Stimulated activated memory B cell treated with anti-CD40 and anti-IgM and Interleukin-4, amounts not matched to agents 10 μg/mL and 1 μg/mL and 100 μg/mL, for 72 hours (primary cell): ENCODE measurements around the gene SPDYE2B.
"Not testable (repeated sequence)": the region's sequence is repeated elsewhere in the genome, so short reads cannot be mapped to it uniquely, and the experiment has no call there.

Experiments used
- ATAC-seq: fragments of 150-1000 bp; cut with Tn5 transposase; 2 replicates; pipeline ENCODE4 v1.10.0; 2021
- H3K27ac Mint-ChIP-seq: one replicate; pipeline ENCODE4 v1.8.0; 2022; ENCODE audit warnings: mild to moderate bottlenecking, mixed read lengths
- H3K27me3 Mint-ChIP-seq: one replicate; pipeline ENCODE4 v1.8.0; 2022; ENCODE audit warnings: mixed read lengths
- H3K36me3 Mint-ChIP-seq: one replicate; pipeline ENCODE4 v1.8.0; 2022; ENCODE audit warnings: mixed read lengths
- H3K4me1 Mint-ChIP-seq: one replicate; pipeline ENCODE4 v1.8.0; 2022; ENCODE audit warnings: mixed read lengths
- H3K4me3 Mint-ChIP-seq: one replicate; pipeline ENCODE4 v1.8.0; 2022; ENCODE audit warnings: mild to moderate bottlenecking, moderate library complexity, mixed read lengths
- H3K9me3 Mint-ChIP-seq: one replicate; pipeline ENCODE4 v1.8.0; 2022; ENCODE audit warnings: mixed read lengths

SPDYE2B gene

DNA sequence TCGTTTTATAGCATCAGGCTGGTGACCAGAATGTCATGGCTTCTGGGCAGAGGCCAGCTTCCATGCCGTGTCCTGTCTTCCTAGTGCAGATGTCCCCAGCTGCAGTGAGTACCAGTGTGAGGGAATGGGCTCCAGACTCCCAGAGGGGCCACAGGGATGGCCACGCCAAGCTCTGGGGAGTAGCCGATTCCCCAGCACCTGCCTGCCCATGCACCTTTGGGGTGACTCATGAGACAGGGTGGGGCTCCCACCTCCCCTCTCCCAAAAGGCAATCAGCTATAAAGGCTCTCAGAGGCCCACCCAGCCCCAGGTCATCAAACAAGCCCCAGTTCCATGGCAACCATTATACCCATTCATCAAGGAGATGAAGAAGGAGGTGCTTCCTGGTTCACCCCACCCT is at the start of gene SPDYE2B:
SPDYE2B (plus strand) TSS at position 396 of the 400 bp plus-strand sequence. CDS start 2,030 bp downstream, outside the sequence.
- H3K9me3 Mint-ChIP-seq, H3K27ac Mint-ChIP-seq, H3K4me3 Mint-ChIP-seq, H3K4me1 Mint-ChIP-seq, H3K36me3 Mint-ChIP-seq, H3K27me3 Mint-ChIP-seq, ATAC-seq: not testable (repeated sequence)

- H3K36me3 Mint-ChIP-seq, H3K9me3 Mint-ChIP-seq, H3K27ac Mint-ChIP-seq, H3K4me3 Mint-ChIP-seq, H3K4me1 Mint-ChIP-seq, H3K27me3 Mint-ChIP-seq: not testable (repeated sequence)
- ATAC-seq, result peak; percentile 4
Measured at GRCh38 chr7:102602317-102602716, 47.8 kb upstream of the SPDYE2B start.

DNA sequence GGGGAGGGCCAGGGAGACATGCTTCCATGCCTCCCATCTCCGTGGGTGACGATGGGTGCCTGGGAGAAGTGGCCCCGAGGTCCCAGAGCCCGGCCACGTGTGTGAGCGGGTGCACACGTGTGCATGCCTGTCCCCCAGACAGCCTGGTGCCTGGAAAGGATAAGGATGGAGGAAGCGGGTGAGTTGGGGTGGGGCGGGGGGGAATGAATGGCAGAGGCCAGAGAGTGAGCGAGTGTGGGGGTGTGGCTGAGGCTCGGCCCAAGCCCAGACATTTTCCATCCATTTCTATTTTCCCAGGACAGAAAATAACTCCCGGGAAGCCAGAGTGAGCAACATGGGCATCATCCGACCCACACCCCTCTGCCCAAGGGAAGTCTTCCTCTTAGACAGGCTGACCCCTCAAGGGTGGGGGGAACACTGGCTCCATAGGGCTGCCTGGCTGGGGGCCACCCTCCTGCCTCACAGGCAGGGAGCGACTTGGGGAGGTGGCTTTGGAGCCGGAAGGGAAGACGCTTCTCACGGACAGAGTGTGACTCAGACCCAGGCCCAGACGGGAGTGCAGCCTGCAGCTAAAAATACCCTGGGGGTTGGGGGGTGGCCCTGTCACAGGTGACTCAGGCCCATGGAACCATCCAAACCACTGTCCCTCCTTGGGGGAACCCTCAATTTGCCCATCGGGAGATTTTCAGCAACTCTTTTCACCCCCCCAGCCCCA is 45.5 kb upstream of the SPDYE2B start:
- not testable (repeated sequence) for H3K4me3 Mint-ChIP-seq, H3K4me1 Mint-ChIP-seq, H3K27ac Mint-ChIP-seq, H3K27me3 Mint-ChIP-seq, H3K36me3 Mint-ChIP-seq, H3K9me3 Mint-ChIP-seq
- peak; percentile 12 for ATAC-seq

GRCh38 chr7:102606848-102607247 is 43.3 kb upstream of the SPDYE2B start:
- H3K4me1 Mint-ChIP-seq, H3K27ac Mint-ChIP-seq, H3K4me3 Mint-ChIP-seq, H3K36me3 Mint-ChIP-seq, H3K27me3 Mint-ChIP-seq, ATAC-seq, H3K9me3 Mint-ChIP-seq: not testable (repeated sequence)

DNA sequence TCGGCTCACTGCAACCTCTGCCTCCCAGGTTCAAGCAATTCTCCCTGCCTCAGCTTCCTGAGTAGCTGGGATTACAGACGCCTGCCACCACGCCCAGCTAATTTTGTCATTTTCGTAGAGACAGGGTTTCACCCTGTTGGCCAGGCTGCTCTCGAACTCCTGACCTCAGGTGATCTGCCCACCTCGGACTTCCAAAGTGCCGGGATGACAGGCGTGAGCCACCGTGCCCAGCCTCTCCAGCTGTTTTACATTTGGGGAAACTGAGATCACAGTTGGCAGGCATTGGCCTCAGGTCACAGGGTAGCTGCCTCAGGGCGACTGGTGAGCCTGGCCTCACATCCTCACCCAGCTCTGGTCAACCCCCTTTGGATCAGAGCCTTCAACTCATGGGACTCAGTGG is 40.4 kb upstream of the SPDYE2B start:
- not testable (repeated sequence) for H3K36me3 Mint-ChIP-seq, H3K4me3 Mint-ChIP-seq, H3K4me1 Mint-ChIP-seq, H3K27ac Mint-ChIP-seq, H3K27me3 Mint-ChIP-seq, H3K9me3 Mint-ChIP-seq, ATAC-seq

DNA sequence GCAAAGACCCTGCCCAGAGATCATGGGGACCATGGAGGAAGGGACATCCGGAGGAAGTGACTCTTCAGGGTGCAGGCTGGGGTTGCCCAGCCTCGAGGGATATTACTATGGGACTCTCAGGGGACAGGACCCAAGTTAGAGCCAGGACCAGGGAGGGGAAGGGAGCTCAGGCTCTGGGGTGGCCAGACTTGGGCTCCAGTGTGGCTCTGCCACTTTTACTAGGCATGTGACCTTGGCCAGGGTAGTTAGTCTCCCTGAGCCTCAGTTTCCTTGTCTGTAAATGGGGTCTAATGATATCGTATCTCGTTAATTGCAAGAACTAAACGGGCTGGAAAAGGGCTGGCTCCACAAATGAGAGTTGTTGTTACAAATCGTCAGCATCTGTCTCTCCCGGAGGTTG is 39.7 kb upstream of the SPDYE2B start:
- H3K4me1 Mint-ChIP-seq, H3K4me3 Mint-ChIP-seq, H3K36me3 Mint-ChIP-seq, H3K27me3 Mint-ChIP-seq, ATAC-seq, H3K27ac Mint-ChIP-seq, H3K9me3 Mint-ChIP-seq: not testable (repeated sequence)

DNA sequence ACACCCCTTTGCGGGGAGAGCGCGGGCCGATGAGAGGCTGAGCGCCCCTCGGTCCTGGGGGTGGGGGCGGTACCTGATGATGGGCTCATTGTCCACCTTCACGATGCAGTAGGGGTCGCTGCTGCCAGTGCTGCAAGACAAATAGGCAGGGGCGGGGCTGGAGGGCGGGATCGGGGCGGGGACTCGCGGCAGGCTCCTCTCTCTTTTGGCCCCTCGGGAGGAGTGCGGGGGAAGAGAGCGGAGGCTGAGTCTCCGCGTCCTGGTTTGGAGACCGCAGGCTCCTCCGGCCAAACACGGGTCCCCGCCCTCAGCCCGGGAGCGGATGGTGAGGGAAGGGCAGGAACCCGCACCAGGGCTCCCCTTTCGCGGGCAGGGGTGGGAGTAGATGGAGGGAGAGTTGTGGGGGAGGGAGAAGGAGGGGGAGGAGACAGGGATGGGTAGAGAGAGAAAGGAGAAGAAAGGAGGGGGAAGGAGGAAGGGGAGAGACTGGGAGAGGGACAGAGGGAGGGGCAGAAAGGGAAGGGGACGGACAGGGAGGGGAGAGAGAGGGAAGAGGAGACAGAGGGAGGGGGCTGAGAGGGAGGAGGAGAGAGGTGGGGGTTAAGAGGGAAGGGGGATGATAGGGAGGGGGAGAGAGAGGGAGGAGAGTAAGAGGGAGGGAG is 39.0 kb upstream of the SPDYE2B start:
- not testable (repeated sequence) for H3K4me1 Mint-ChIP-seq, H3K27ac Mint-ChIP-seq, H3K4me3 Mint-ChIP-seq, H3K27me3 Mint-ChIP-seq, H3K36me3 Mint-ChIP-seq, H3K9me3 Mint-ChIP-seq
- peak; percentile 49 for ATAC-seq

DNA sequence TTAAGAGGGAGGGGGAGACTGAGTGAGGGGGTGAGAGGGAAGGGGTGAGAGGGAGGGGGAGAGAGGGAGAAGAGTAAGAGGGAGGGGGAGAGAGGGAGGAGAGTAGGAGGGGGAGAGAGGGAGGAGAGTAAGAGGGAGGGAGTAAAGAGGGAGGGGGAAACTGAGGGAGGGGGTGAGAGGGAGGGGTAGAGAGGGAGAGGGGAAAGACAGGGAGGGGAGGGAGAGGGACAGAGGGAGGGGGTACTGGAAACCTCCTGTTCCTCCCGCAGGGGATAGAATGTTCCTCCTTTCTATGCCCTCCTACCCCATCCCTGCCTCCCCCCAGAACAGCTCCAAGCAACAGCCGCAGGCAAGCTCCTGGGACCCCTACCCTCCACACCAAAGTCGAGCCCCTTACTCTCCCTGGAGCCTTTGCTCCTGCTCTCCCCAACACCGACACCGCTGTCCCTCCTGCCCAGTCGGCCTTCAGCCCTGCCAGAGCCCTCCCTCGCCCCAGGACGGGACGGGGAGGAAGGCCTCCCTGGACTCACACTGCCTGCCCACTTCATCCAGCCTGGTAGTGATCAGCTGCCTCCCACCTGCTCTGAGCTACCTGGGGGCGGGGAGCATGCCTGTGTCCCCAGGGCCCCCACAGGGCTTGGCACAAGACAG is 38.3 kb upstream of the SPDYE2B start:
- not testable (repeated sequence) for H3K4me1 Mint-ChIP-seq, H3K36me3 Mint-ChIP-seq, H3K27me3 Mint-ChIP-seq, H3K9me3 Mint-ChIP-seq, ATAC-seq
- peak overlapping the region; percentile 57 for H3K4me3 Mint-ChIP-seq
- peak overlapping the region; percentile 58 for H3K27ac Mint-ChIP-seq

DNA sequence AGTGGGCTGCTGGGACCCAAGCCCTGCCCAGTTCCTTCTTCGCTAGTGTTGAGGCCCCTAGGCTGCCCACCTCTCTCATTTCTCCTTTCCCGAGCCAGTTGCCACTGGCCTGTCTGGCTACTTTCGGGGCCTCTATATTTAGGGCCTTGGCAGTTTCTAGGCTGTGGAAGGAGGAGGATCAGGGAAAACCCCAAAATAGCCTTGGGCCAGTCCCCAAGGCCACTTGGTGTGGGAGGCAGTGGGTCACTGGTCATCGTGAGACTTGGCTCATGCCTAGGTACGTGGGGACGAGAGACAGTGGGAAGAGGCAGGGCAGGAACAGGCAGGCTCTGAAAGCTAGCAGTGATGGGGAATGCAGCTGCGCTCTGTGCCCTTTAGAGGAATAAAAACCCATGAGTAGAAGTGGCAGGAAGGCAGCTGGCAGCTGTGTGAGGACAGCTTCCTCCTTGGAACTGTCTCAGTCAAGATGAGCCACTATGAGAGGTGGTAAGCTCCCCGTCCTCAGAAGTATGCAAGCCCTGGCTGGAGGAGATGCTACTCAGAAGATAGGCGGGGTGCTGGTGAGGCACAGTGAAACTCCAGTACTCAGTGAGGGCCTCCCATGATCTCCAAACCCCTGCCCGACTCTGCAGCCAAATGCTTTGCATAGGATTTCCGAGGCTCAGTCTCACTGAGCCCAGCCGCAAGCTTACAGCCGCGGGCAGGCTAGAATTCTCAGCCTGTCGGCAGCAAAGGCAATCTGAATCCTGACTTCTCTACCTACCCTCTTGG is 36.4 kb upstream of the SPDYE2B start:
- H3K27ac Mint-ChIP-seq, H3K27me3 Mint-ChIP-seq, H3K9me3 Mint-ChIP-seq, H3K36me3 Mint-ChIP-seq, H3K4me3 Mint-ChIP-seq, H3K4me1 Mint-ChIP-seq: not testable (repeated sequence)
- peak; percentile 70 for ATAC-seq

DNA sequence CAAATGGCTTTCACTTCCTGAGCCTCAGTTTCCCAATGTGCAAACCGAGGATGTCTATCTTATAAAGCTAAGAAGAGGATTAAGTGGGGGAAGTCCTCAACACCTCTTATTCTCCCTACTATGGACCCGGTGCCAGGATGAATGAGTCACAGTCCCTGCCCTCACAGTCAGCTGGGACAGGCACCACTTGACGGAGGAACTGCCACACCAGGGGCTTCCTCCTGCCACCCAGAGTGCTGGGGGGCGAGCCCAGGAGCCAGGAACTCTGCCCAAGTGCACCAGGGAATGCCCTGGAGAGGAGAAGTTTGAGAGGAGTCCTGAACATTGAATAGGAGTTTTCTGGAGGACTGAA is 35.8 kb upstream of the SPDYE2B start:
- peak; percentile 5 for ATAC-seq
- H3K4me3 Mint-ChIP-seq, H3K9me3 Mint-ChIP-seq, H3K36me3 Mint-ChIP-seq, H3K4me1 Mint-ChIP-seq, H3K27ac Mint-ChIP-seq, H3K27me3 Mint-ChIP-seq: not testable (repeated sequence)

DNA sequence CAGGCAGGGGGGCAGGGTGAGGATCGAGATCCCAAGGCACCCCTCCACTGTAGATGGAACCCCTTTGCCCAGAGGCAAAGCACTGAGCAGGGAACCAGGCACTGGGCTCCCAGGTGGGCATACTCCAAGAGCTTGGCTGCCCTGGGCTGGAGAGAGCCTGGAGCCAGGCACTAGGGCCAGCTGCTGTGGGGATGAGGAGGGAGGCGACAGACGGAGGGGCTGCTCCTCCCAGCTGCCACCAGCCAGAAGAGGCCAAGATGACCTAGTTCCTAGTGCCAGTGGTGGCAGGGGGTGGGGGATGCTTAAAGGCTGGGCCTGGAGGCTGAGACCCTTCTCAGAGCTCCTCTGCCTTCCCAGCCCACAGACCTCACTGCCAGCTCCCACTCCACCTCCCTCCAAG is 35.2 kb upstream of the SPDYE2B start:
- not testable (repeated sequence) for ATAC-seq, H3K36me3 Mint-ChIP-seq, H3K4me1 Mint-ChIP-seq, H3K27me3 Mint-ChIP-seq, H3K9me3 Mint-ChIP-seq, H3K27ac Mint-ChIP-seq, H3K4me3 Mint-ChIP-seq

GRCh38 chr7:102615930-102616329 is 34.2 kb upstream of the SPDYE2B start:
- H3K27ac Mint-ChIP-seq, H3K4me3 Mint-ChIP-seq, H3K27me3 Mint-ChIP-seq, H3K36me3 Mint-ChIP-seq, H3K4me1 Mint-ChIP-seq, H3K9me3 Mint-ChIP-seq: not testable (repeated sequence)
- ATAC-seq, result peak; percentile 55

DNA sequence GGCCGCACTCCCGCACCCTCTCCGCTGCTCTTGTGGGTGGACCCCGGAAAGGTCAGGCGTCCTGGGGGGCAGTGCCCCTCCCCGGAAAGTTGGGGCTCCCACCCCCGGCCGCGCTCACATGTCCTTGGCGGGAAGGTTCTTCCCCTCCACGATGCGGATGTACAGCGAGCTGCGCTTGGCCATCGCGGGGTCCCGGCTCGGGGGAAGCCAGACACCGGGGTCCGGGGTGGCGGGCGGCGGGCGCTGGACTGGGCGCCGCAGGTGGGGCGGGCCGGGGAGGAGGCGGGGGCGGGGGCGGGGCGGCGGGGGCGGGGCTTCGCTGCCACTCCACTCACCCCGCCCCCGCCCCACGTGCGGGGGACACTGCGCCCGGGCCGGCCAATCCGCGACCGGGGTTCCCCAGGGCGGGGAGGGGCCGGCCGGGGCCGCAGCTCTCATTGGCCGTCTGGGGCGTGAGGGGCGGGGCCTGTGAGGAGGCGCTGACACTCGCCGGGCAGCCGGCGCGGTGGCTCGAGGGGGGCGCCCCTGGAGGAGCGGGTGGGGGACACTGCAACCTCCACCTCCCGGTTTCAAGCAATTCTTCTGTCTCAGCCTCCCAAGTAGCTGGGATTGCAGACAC is 33.5 kb upstream of the SPDYE2B start, which contains the start of gene RASA4:
RASA4 (minus strand) TSS at position 250 of the 619 bp plus-strand sequence; CDS start at position 183, 67 bp downstream.
- not testable (repeated sequence) for H3K4me3 Mint-ChIP-seq, H3K27ac Mint-ChIP-seq, H3K27me3 Mint-ChIP-seq, H3K36me3 Mint-ChIP-seq, H3K4me1 Mint-ChIP-seq, H3K9me3 Mint-ChIP-seq
- ATAC-seq, result peak; percentile 89

- not testable (repeated sequence) for H3K9me3 Mint-ChIP-seq, H3K36me3 Mint-ChIP-seq, H3K27me3 Mint-ChIP-seq, H3K27ac Mint-ChIP-seq, H3K4me1 Mint-ChIP-seq, ATAC-seq, H3K4me3 Mint-ChIP-seq
Measured at GRCh38 chr7:102618122-102618521, 32.0 kb upstream of the SPDYE2B start.

GRCh38 chr7:102627271-102627904 is 22.7 kb upstream of the SPDYE2B start:
- not testable (repeated sequence) for ATAC-seq, H3K27me3 Mint-ChIP-seq, H3K9me3 Mint-ChIP-seq, H3K4me3 Mint-ChIP-seq, H3K27ac Mint-ChIP-seq, H3K4me1 Mint-ChIP-seq, H3K36me3 Mint-ChIP-seq
